ENCODE measurements around the gene SLC49A3.
"Not testable (repeated sequence)": the region's sequence is repeated elsewhere in the genome, so short reads cannot be mapped to it uniquely, and the experiment has no call there.

SLC49A3 gene

GRCh38 chr4:721261-722168, 32.6 kb upstream of the SLC49A3 start:
- no peak for DNase-seq

- no peak for DNase-seq
Measured at GRCh38 chr4:720111-720860, 31.3 kb upstream of the SLC49A3 start.

GRCh38 chr4:718460-718859, 29.5 kb upstream of the SLC49A3 start:
- DNase-seq: no peak

GRCh38 chr4:717601-718320, 28.8 kb upstream of the SLC49A3 start:
- DNase-seq: no peak

- no peak for DNase-seq
Measured at GRCh38 chr4:714087-714486, 25.1 kb upstream of the SLC49A3 start.

GRCh38 chr4:712916-713632, 24.1 kb upstream of the SLC49A3 start:
- DNase-seq: no peak

GRCh38 chr4:712093-712492, 23.1 kb upstream of the SLC49A3 start:
- DNase-seq: no peak

- no peak for DNase-seq
Measured at GRCh38 chr4:710916-711315, 22.0 kb upstream of the SLC49A3 start.

- no peak for DNase-seq
Measured at GRCh38 chr4:710116-710515, 21.2 kb upstream of the SLC49A3 start.

- no peak for DNase-seq
Measured at GRCh38 chr4:709348-709747, 20.4 kb upstream of the SLC49A3 start.

- DNase-seq: no peak
Measured at GRCh38 chr4:708631-708933, 19.6 kb upstream of the SLC49A3 start.

GRCh38 chr4:707929-708630, 19.1 kb upstream of the SLC49A3 start:
- no peak for DNase-seq

- DNase-seq: no peak
Measured at GRCh38 chr4:706834-707598, 18.1 kb upstream of the SLC49A3 start.

- not testable (repeated sequence) for DNase-seq
Measured at GRCh38 chr4:706083-706633, 17.2 kb upstream of the SLC49A3 start.

- peak; percentile 78 for DNase-seq
Measured at GRCh38 chr4:705278-706082, 16.5 kb upstream of the SLC49A3 start, which contains the start of gene PCGF3. Gene PCGF3 (plus strand): TSS chr4:705832. CDS start chr4:733681, 27,849 bp downstream.

GRCh38 chr4:704971-705277, 16.0 kb upstream of the SLC49A3 start:
- no peak for DNase-seq

- no peak for DNase-seq
Measured at GRCh38 chr4:704198-704891, 15.4 kb upstream of the SLC49A3 start.

- no peak for DNase-seq
Measured at GRCh38 chr4:703336-704197, 14.6 kb upstream of the SLC49A3 start.

GRCh38 chr4:702618-703048, 13.7 kb upstream of the SLC49A3 start:
- no peak for DNase-seq
